Astrocyte of the hippocampus (primary cell): ENCODE data around the gene DLGAP1.
A peak's percentile ranks its signal among the peaks of the same experiment; 100 is the strongest.
"Not testable (repeated sequence)": the region's sequence is repeated elsewhere in the genome, so short reads cannot be mapped to it uniquely, and the experiment has no call there.

Experiments
- DNase-seq: peaks from one replicate; pipeline ENCODE4 v3.0.0; 2011; ENCODE audit warnings: low read depth, low spot score

The DLGAP1 gene

DNA sequence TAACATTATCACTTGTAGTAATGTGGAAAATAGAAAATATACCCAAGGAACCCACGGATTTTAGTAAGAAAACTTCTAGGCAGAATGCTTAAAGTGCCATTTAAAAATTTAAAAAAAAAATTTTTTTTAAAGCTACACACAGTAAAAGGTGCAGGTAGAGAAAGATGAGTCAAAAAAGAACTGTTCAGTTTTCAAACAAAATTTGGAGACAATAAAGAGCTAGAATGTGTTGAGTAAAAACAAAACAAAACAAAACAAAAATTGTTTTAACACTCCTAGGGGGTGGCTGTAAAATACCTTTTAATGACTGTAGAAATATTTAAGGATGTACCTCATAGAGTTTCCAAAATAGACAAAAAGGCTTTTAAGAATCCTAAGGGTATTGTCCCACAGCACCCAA is 793.1 kb downstream of the DLGAP1 start:
- DNase-seq, result no peak

DNA sequence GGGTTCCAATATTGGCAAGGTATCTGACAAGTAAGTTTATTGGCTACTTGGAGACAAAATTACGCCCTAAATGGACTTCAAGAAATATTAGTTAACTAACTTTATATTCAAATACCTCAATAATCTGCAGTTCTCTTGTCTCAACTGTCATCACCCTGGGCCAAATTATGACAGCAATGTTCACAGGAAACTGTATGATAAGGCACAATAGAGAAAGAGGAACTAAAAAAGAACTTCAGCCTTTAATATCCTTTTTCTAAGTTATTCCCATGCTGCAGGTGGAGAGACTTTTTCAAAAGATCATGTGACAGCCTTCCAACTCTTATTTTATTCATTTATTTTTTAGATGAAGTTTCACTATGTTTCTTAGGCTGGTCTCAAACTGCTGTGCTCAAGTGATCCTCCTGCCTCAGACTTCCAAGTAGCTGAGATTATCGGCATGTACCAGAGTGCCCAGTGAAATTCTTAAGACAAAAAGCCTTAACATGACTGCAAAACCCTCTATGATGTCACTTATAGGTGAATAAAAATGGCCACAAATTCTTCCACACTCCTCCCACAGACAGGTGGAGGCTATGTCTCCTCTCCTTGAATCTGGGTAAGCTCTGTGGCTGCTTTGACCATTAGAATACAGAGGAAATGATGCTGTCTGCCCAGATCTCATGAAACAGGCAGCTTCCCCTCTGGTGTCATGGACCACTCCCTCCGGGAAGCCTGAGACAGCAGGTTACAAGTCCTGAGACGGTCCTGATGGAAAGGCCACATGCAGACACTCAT is 794.2 kb downstream of the DLGAP1 start:
- DNase-seq, result no peak

DNA sequence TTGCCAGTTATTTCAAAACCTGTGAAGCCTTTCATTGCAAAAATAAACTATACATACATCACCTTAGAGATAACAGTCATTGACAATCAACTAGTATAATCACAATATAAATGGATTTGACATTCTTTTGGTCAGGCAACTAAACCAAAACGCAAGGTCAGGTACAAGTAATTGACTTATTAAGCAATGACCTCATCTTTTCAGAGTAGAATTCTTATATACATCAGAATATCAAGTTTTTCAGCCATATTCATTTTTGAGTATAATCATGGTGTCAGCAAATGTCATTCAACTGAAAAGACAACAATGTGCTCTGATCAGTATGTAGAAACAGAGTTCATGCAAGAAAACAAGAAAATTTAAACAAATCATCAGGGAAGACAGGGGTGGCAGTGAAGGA is 796.6 kb downstream of the DLGAP1 start:
- DNase-seq, result no peak

DNA sequence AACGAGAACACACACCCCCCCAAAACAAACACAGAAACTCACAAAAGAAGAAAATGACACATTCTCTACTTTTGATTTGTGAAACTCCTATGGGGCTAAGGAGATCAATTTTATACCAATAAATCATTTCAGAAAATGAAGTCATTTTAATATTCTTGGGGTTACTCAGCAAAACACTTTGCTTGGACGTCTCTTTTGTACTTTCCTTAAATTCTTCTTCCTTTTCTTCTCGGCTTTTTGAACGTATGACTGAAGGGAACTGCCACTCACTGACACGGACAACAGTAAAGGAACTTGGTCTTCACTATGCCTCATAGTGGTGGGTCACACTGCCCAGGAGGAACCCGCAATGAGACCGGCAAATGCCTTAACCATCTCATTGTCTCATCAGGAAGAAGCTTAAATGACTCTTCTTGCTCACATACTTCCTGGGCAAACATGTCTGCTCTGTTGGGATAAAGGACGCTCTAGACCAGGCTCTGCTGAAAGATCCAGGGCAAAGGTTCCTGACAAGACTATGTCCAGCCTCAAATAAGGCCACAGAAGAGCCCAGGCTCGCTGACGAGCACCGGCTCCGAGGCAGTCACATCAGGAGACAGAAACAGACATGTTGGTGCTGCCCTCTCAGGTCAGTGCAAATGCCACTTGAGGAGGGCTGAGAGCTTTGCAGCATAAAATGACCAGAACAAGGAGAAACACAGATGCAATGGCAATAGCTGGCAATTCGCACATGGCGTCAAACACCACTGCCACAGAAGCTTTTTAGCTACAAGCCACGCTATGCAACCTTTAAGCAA is 799.7 kb downstream of the DLGAP1 start:
- no peak for DNase-seq

DNA sequence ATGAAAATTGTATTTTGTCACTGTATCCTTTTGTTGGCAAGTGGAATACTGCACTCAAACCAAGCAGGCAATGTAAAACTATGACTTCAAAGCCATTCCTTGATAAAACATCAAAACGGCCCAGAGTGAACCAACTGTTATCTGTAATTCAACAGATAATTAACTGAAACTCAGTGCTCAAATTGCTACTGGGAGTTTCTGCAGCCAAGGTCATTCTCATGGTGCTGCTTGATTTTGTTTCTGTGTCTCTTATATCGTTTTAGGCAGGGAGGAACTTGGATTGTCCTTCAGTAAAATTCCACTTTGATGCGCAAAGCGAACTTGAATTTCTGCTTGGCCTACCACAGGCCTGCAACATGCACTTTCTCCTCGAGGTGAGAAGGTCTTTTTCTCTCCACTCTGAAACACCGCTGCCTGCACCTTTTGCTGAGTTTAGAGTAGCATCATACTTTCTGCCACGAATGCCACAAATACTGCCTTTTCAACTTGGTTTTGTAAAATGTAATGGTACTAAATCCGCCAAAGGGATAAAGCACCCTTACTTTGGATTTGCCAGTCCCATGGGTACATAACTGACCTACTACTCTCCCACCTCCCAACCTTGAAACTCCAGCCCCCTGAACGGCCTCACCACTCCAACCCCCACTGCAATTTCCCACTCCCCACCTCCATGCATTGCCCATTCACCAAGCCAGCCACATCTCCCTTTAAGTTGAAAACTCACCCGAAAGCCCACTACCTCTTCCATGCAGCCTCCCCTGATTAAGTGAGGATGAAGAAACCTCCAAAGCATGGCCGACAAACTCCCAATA is 800.5 kb downstream of the DLGAP1 start:
- DNase-seq, result no peak

DNA sequence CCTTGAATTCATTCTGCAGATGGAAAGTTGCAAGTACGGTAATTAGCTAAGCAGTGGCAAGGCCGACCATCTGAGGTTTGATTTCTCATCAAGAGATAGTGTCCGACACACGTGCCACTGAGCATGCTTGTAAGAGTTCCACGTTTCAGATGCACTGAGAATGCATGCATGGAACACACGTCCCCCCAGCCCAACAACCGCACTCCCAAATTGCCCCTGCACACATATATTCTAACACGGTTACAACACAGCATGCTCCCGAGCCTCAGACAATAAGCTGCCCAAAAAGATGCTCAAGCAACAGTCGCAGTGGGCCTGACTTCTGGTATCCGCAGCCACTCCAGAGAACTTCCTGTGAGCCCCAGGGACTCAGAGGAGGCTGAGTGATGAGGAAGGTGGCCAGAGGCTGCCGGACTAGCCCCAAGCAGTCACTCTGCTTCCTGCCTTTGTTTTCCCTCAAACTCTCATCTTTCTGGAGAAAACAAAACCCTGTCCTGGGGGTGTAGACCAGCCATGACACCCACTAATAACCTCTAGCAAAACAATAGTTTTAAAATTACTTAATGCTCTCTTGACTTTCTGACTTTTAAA is 801.2 kb downstream of the DLGAP1 start:
- no peak for DNase-seq

DNA sequence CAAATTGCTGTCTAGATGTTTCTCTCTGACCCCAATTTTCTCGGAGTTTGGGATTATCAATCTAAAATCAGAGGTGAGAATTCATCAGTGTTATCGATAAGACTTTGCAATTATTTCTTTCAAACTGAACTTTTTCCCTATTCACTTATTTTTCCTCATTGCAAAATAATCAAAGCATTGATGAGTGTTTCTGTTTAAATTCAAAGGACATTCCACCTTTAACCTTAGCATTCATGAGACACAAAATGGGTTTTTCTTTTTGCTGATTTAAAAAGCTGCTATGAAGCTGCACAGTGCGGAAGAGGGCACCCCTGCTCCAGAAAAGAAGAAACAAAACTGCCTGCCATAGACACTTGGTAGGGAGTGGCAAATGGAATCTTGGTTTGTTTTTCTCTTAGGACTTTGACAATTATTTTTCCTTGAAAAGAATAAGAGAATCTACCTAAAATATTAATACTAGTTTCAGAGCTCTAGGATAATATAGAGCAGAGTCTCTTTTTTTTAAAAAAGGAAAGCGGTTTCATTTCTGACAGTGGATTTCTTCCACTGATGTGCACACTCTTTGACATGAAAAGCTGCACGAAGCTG is 801.8 kb downstream of the DLGAP1 start:
- DNase-seq, result peak; percentile 21

DNA sequence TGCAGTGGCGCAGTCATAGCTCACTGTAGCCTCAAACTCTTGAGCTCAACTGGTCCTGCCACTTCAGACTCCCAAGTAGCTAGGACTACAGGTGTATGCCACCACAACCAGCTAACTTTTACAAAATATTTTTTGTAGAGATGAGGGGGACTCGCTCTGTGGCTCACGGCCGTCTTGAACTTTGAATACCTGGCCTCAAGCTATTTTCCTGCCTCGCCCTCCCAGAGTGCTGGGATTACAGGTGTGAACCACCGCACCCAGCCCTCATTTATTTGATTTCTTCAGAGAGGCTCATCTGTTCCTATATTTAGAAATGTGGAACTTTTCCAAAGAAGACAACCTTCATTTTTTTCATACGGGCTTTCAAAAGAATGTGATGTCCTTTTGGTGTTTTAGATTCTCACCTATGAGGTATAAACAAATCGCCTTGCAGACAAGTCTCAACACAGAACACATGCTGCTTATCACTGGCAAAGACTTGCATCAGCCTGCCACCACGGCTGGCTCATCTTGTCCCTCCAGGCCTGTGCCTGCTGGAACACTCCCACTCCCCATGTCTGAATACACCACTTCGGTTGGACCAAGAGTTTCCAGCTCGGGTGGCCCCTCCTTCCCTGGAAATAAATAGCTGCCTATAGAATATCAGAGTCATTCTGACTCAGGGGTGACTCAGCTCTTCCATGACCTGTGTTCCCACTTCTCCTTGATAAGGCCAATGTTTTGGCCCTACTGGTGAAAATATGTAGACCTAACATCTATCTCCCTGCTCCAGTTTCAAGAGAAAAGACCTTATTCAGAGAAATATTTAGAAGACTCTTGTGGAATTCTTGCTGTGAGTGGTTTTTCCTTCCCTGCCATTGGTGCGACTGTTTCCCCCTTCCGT is 802.5 kb downstream of the DLGAP1 start:
- DNase-seq, result peak; percentile 94

DNA sequence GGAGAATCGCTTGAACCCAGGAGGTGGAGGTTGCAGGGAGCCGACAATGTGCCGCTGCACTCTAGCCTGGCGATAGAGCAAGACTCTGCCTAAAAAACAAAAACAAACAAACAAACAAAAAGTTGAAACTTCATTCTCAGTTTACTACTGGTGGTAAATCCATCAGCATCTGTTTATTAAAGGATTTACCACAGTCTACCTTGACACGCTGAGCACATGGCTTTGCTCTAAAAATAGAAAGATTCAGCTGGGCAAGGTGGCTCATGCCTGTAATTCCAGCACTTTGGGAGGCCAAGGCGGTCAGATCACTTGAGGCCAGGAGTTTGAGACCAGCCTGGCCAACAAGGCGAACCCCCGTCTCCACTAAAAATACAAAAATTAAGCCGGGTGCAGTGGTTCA is 803.8 kb downstream of the DLGAP1 start:
- DNase-seq, result no peak

DNA sequence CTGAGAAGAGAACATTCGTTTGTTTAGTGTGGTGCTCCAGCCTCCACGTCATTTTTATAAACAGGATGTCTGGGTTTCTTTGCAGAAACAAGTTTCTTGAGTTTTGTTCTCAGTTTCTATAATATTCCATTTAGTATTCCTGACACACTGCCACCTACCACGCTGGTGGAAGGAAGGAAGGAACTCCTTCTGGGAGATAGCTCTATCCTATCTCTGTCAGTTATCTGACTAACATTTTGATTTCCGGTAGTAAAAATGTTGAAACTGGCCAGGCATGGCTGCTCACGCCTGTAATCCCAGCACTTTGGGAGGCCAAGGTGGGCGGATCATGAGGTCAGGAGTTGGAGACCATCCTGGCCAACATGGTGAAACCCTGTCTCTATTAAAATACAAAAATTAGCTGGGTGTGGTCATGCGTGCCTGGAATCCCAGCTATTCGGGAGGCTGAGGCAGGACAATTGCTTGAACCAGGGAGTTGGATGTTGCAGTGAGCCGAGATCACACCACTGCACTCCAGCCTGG is 804.5 kb downstream of the DLGAP1 start:
- DNase-seq, result not testable (repeated sequence)

DNA sequence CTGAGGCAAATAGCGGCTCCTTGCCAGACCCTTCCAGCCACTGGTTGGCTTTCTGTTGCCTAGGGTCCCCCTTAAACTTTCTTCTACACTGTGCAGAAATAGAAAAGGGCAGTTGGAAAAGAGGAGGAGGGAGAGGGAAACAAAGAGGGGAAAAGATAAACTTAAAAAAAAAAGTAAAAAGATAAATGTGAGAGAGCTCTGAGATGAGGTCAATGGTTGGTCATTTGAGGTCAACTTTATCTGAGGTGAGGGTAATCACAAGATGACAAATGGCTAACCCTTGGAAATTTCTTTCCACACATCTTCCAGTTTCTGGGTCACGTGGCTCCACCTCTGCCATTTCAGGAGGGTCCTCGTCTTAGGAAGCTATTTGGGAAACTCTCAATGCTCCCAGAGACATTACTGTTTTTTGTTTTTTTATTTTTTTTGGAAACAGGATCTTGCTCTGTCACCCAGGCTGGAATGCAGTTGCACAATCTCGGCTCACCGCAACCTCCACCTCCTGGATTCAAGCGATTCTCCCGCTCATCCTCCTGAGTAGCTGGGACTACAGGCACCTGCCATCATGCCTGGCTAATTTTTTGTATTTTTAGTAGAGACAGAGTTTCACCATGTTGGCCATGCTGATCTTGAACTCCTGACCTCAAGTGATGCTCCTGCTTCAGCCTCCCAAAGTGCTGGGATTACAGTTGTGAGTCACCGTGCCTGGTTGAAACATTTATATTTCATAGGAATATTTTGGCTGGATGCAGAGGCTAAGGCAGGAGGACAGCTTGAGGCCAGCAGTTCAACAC is 805.3 kb downstream of the DLGAP1 start:
- DNase-seq, result peak; percentile 57

DNA sequence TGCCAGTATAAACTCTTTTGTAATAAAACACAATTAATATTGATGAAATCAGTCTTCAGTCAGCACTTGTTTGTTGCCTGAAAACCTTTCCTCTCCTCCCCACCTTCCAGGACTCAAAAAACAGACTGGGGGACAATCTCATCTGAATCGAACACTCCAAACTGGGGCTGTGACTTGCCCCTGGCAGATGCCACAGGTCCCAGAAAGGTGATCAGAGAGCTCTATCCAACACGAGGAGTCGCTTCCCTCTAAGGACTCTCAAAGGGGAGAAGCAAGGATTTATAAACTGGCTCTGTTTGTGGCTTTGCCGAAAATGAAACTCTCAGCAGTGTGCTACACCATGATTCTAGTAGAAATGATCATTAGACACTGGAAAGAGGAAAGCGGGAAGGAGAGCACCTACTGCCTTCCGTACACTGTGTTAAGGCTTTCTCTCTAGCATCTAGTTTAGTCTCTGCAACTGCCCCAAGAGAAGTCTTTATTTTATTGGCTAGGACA is 805.9 kb downstream of the DLGAP1 start:
- DNase-seq, result peak; percentile 15

DNA sequence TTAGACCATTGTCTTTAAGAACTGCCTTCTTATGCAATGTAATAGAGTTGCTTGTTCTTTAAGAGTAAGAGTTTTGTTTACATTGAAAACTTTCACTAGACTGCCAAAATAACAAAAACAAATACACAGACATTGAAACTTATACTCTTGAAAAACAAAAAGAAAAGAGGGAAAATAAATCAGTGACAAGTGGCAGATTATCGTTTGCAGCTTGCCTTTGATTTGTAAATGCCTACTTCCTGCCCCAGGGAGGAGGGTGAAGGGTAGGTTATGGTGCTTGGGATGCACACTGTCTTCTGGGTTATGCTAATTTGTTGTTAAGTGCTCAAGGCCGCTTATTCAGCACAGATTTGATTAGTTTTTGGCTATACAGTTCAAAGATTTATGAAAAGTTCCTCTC is 806.5 kb downstream of the DLGAP1 start:
- no peak for DNase-seq

DNA sequence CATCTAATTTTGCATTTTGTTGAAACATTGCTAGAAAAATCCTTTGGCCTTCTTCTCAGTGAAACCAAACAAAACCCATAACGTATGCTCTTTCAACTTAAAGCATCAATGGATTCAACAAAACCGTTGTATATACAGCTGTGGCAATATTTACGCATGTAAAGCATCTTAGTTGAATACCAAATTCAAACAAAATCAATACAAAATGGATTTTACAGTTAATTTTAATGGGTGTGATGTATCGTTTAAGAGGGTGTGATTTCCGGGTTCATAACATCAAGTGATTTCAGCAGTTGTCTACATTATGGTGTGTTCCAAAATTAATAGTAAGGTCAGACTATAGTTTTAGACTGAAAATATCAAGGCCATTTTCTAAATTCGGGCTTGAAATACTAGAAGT is 806.9 kb downstream of the DLGAP1 start:
- no peak for DNase-seq

DNA sequence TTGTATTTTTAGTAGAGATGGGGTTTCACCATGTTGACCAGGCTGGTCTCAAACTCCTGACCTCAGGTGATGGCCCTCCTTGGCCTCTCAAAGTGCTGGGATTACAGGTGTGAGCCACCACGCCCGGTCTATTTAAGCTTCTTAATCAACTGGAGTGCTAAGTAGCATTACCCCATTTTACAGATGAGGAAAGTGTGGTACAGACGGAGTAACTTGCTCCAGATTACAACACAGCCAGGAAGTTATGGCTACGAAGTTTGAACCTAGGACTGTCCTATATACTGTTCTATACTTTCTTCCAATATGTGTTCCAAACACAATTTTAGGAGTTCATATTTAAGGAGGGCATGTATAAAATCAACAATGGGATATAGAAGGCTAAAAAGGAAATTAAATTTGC is 807.5 kb downstream of the DLGAP1 start:
- no peak for DNase-seq

DNA sequence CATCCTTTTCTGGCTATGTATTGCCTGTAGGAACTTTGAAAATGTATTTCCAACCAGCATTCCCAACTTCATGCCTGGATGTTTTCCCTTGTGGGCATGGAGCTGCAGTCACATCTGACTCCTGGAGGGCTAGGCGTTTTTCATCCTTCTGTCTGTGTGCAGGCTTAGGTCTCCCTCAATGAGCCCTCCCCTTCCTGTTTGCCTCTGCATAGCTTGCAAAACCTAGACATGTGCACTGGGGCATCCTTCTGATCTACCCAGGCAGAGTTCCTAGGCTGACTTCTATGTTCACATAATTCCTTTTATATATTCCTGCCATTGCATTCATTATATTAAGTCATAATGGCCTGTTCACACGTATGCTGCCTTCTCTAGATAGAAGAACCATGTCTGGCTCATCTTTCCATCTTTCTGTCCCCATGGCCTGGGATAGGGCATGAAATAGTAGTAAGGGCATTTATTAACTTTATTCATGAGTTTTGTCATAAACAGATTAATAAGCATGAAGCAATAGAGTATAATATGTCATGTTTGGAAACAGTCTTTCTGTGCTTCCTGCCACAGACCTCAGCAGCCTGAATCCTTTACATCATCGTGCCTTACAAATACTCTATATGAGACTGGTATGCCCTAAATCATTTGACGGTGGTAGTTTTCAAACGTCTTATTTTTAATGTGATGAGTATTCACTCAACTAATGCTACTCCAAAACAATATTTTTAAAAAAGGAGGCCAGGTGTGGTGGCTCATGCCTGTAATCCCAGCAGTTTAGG is 809.5 kb downstream of the DLGAP1 start:
- DNase-seq, result no peak

DNA sequence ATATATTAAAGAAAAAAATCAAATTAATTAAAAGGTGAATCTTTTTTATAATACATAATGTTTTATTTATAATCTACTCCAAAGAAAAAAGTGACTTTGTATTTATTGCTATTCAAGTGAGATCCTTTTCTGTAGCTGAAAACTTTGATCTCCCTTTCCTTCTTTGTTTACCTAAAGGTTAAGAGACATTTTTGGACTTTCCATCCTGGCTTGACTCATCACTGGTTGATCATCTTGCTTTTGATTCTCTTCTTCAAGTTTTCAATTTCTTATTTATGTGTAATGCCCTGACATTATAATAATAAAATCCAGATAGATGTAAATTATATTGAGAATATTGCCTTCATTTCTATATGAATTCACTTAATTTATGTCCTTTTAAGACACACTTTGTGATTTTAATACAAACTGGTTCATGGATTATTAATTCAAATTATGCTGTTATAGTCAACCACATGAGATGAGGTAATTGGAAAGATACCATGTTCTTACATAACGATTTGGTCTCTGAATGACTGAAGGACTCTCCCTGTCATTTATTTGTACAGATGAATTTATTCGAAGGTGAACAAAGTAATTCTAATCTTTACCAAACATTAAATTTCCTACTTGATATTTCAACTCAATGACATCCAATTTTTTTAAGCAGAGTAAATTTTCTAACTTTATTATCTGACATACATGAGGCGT is 820.7 kb downstream of the DLGAP1 start:
- no peak for DNase-seq

DNA sequence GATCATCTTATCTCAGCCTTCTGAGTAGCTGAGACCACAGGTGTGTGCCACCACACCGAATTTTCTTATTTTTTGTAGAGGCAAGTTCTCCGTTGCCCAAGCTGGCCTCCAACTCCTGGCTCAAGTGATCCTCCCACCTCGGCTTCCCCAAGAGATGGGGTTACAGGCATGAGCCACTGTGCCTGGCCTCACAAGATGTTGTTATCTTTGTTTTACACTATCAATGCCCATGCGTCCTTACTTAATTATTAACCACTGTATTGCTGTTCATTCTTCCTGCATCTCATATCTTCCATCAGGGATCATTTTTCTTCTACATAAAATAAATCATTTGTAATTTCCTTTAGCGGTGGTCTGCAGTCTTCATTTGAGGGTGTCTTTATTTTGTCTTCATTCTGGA is 823.2 kb downstream of the DLGAP1 start:
- DNase-seq, result no peak
